ENCODE data around the gene PGM2L1.

The PGM2L1 gene

DNA sequence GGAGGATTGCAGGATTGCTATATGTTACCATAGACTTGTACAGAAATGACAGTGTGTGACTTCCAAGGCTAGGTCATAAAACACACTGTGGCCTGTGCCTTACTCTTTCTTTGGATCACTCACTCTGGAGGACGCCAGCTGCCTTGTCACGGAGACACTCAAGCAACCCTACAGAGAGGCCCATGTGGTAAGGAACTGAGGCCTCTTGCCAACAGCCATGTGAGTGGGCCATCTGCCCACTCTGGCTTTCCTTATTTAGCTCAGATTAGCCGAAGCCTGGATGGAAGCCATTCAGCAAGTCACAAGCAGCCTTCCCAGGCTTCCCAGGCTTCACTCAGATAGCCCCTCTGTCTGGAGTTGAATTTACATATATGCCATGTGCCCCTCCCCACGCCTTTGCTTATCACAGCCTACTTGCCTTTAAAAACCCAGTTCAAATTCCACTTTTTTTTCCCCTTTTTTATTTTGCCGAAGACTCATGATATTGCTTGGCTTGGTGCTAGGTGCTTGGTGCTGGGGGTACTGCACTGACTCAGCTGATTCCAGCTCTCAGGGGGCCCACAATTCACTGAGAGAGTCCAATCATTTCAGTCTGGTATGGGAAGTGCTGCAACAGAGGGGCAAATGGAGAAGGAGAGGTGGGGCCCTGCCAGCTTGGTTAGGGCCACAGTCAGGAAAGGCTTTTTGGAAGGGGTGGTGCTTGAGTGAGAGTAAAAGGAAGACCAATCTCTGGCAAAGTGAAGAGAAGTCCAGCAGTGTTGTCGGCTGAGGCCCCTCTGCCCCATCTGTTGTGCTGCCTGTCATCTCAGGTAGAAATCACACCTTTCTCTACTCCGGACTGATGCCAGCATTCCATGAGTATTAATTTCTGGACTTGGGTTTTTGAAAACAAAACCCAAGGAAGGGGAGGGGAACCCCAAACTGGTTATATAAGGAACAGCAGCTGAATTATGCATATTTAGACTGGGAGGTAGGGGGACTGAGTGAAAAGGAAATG lies 72.3 kb downstream of the PGM2L1 start:
- no peaks in the 10 kb centered on the region for H3K36me3 ChIP-seq (ENCODE audit: control insufficient read depth, insufficient read depth, low read length)
- no peaks in the 10 kb centered on the region for H3K27me3 ChIP-seq (ENCODE audit: control insufficient read depth, insufficient read depth, low read length, poor library complexity, severe bottlenecking)
- H3K4me1 ChIP-seq (ENCODE audit: control insufficient read depth, insufficient read depth, low read length): no peaks in the 10 kb centered on the region
- H3K27ac ChIP-seq (ENCODE audit: insufficient read depth, low read depth, low read length, poor library complexity, severe bottlenecking): no peak overlapping the region
- H3K4me3 ChIP-seq (ENCODE audit: insufficient read depth, low read depth, low read length): no peak overlapping the region
- H3K9me3 ChIP-seq (ENCODE audit: control insufficient read depth, low read length): no peaks in the 10 kb centered on the region
- WGBS, 2 experiments: 93% methylated on average over 7 of the region's 7 CpGs

DNA sequence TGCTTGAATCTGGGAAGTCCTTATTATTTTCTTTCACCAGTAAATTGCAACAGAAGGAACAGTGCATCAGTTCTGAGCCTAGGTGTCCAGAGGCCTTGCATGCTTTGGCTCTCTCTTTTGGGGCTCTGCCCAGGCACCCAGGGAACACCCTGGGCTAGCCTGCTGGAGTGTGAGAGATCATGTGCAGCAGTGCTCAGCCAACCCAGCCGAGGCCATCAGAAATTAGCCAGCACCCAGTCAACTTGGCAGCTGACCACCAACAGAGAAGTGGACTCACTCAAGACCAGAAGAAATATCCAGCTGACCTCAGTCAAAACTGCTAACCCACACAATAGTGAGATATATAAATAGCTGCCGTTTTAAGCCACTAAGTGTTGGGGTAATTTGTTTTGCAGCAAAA lies 75.6 kb downstream of the PGM2L1 start:
- no peak overlapping the region for H3K4me3 ChIP-seq (ENCODE audit: insufficient read depth, low read depth, low read length)
- no peaks in the 10 kb centered on the region for H3K4me1 ChIP-seq (ENCODE audit: control insufficient read depth, insufficient read depth, low read length)
- no peaks in the 10 kb centered on the region for H3K9me3 ChIP-seq (ENCODE audit: control insufficient read depth, low read length)
- no peak overlapping the region for H3K27ac ChIP-seq (ENCODE audit: insufficient read depth, low read depth, low read length, poor library complexity, severe bottlenecking)
- H3K27me3 ChIP-seq (ENCODE audit: control insufficient read depth, insufficient read depth, low read length, poor library complexity, severe bottlenecking): no peaks in the 10 kb centered on the region
- no peaks in the 10 kb centered on the region for H3K36me3 ChIP-seq (ENCODE audit: control insufficient read depth, insufficient read depth, low read length)
- 84 to 90% methylated on average over 2 of the region's 2 CpGs for WGBS, 2 experiments

DNA sequence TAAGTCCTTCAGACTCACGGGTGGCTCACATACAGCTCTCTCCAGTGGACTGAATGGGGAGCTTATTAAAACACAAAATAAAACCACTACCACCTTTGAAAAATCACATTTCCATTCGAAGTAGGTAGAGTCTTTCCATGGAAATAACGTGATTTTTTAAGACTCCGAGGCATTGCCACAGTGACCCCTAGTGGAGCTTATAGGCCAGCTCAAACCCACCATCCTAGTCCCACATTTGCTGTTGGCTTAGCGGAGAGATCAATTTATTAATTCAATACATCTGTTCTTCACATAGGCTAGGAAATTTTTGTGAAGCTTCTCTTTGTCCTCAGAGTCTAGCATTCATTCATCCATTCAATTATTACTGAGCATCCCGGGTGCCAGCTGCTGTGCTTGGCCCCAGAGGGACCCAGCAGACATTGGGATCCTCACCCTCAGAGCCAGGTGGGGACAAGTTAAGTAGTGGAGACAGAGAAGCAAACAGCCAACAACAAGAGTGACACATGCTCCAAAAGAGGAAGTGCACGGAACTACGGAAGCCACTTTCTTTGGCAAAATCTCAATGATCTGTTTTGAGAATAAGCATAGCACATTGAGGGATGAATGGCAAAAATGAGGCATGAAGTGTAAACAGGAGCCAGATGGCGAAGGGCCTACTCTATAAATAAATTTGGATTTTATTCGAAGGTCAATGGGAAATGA lies 76.6 kb downstream of the PGM2L1 start:
- no peak overlapping the region for H3K27ac ChIP-seq (ENCODE audit: insufficient read depth, low read depth, low read length, poor library complexity, severe bottlenecking)
- no peak overlapping the region for H3K4me3 ChIP-seq (ENCODE audit: insufficient read depth, low read depth, low read length)
- no peaks in the 10 kb centered on the region for H3K27me3 ChIP-seq (ENCODE audit: control insufficient read depth, insufficient read depth, low read length, poor library complexity, severe bottlenecking)
- 78 to 83% methylated on average over 10 of the region's 10 CpGs for WGBS, 2 experiments
- H3K9me3 ChIP-seq (ENCODE audit: control insufficient read depth, low read length): no peaks in the 10 kb centered on the region
- no peaks in the 10 kb centered on the region for H3K4me1 ChIP-seq (ENCODE audit: control insufficient read depth, insufficient read depth, low read length)
- H3K36me3 ChIP-seq (ENCODE audit: control insufficient read depth, insufficient read depth, low read length): no peaks in the 10 kb centered on the region

DNA sequence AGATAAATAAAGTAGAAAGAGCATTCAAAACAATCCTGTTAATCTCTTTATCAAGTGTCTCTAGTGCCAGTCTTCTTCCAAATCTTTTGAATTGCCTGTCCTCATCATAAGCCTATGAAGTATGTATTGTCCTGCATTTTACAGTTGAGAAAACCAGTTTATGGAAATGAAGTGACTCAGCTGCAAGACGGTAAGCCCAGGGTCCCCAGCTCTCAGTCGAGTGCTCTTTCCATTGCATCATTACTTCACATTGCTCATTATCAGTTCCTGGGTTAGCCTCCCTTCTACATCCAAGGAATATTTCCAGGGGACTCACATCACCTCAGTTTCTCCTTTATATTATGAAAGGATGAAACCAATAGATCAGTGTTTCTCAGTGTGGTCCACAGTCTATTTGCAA lies 77.7 kb downstream of the PGM2L1 start:
- Histone ChIP-seq H3K4me3 (ENCODE audit: insufficient read depth, low read depth, low read length) (no peak overlapping the region), H3K27ac (ENCODE audit: insufficient read depth, low read depth, low read length, poor library complexity, severe bottlenecking) (no peak overlapping the region), H3K4me1 (ENCODE audit: control insufficient read depth, insufficient read depth, low read length) (no peaks in the 10 kb centered on the region), H3K36me3 (ENCODE audit: control insufficient read depth, insufficient read depth, low read length) (no peaks in the 10 kb centered on the region), H3K27me3 (ENCODE audit: control insufficient read depth, insufficient read depth, low read length, poor library complexity, severe bottlenecking) (no peaks in the 10 kb centered on the region), H3K9me3 (ENCODE audit: control insufficient read depth, low read length) (no peaks in the 10 kb centered on the region)
- 87 to 89% methylated on average over 2 of the region's 2 CpGs for WGBS, 2 experiments

DNA sequence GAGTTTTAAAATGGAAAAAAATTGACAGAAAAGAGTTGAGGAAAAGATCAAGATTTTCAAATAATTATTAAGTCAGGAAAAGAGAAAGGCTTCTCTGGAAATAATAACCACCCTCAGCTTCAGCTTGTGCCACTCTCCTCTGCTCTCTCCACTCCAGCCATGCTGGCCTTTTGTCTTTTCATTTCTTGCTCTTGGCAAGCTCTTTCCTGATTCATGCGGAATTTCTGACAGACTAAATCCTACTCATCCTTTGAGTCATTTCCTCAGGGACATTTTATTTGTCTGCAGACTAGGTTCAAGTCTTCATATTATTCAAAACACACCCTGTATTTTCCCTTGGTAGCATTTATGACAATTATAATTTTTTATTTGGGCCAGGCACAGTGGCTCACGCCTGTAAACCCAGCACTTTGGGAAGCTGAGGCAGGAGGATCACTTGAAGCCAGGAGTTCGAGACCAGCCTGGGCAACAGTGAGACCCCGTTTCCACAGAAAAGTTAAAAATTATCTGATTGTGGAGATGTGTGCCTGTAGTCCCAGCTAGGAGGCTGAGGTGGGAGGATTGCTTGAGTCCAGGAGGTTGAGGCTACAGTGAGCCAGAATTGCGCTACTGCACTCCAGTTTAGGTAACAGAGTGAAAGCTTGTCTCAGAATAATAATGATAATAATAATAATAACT lies 79.0 kb downstream of the PGM2L1 start:
- no peak overlapping the region for H3K4me3 ChIP-seq (ENCODE audit: insufficient read depth, low read depth, low read length)
- no peaks in the 10 kb centered on the region for H3K9me3 ChIP-seq (ENCODE audit: control insufficient read depth, low read length)
- H3K27ac ChIP-seq (ENCODE audit: insufficient read depth, low read depth, low read length, poor library complexity, severe bottlenecking): no peak overlapping the region
- no peaks in the 10 kb centered on the region for H3K27me3 ChIP-seq (ENCODE audit: control insufficient read depth, insufficient read depth, low read length, poor library complexity, severe bottlenecking)
- 84 to 92% methylated on average over 5 of the region's 5 CpGs for WGBS, 2 experiments
- H3K4me1 ChIP-seq (ENCODE audit: control insufficient read depth, insufficient read depth, low read length): no peaks in the 10 kb centered on the region
- H3K36me3 ChIP-seq (ENCODE audit: control insufficient read depth, insufficient read depth, low read length): no peaks in the 10 kb centered on the region

DNA sequence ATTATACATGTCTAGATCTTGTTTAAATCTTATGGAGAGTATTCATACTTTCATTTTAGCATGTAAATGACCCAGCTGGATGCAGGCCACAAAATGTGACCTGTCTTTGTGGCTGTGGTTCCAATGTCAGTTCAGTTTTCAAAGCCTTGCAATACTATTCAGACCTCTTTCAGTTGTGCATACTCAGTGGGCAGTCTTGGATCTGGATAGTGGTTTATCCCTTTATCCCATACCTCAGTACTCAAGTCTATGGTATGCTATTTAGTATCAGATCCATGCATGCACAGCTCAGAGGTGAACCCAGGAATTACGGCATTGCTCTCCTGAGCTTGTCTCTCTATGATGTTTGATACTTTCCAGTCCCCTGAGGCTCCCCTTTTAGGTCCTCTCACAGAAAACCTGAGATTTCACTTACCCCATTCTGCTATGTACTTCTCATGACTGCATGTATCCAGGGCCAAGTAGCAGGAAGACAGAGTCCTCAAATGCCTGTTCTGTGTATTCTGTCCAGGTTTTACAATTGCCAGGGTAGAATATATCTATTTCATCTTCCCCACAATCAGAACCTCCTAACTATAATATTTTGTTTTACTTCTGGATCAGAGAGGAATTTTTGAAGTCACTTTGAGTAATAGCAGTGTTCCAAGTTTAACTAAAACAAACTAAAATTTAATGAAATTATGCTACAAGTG lies 79.8 kb downstream of the PGM2L1 start:
- no peak overlapping the region for H3K27ac ChIP-seq (ENCODE audit: insufficient read depth, low read depth, low read length, poor library complexity, severe bottlenecking)
- no peaks in the 10 kb centered on the region for H3K4me1 ChIP-seq (ENCODE audit: control insufficient read depth, insufficient read depth, low read length)
- 95 to 96% methylated on average over 1 of the region's 1 CpG for WGBS, 2 experiments

DNA sequence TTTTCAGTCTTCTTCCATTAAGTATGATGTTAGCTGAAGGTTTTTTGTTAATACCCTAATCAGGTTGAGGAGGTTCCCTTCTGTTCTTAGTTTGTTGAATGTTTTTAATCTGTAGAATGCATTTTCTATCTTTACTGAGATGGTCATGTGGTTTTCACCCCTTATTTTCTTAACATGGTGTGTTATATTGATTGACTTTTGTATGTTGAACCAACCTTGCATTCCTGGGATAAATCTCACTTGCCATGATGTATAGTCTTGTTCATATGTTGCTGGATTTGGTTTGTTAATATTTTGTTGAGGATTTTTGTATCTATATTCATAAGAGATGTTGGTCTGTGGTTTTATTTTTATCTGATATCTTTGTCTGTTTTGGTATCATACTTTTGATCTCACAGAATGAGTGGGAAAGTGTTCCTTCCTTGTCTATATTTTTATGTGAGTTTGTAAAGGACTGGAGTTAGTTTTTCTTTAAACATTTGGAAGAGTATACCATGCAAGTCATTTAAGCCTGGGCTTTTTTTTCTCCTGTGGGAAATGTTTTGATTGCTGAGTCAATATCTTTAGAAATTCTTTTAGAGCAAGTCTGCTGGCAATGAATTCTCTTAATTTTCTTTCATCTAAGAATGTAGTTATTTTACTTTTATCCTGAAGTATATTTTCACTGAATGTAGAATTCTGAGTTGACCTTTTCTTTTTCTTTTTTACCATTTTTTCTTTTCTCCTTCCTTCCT lies 81.3 kb downstream of the PGM2L1 start:
- Histone ChIP-seq H3K27me3 (ENCODE audit: control insufficient read depth, insufficient read depth, low read length, poor library complexity, severe bottlenecking) (peaks cover 19% of the 10 kb centered on the region), H3K9me3 (ENCODE audit: control insufficient read depth, low read length) (no peaks in the 10 kb centered on the region), H3K27ac (ENCODE audit: insufficient read depth, low read depth, low read length, poor library complexity, severe bottlenecking) (no peak overlapping the region), H3K4me1 (ENCODE audit: control insufficient read depth, insufficient read depth, low read length) (no peaks in the 10 kb centered on the region), H3K36me3 (ENCODE audit: control insufficient read depth, insufficient read depth, low read length) (no peaks in the 10 kb centered on the region), H3K4me3 (ENCODE audit: insufficient read depth, low read depth, low read length) (no peak overlapping the region)

More for the DNA sequence above, 79.8 kb downstream of the PGM2L1 start:
- no peaks in the 10 kb centered on the region for H3K36me3 ChIP-seq (ENCODE audit: control insufficient read depth, insufficient read depth, low read length)
- H3K9me3 ChIP-seq (ENCODE audit: control insufficient read depth, low read length): no peaks in the 10 kb centered on the region
- H3K27me3 ChIP-seq (ENCODE audit: control insufficient read depth, insufficient read depth, low read length, poor library complexity, severe bottlenecking): peaks cover 4% of the 10 kb centered on the region
- H3K4me3 ChIP-seq (ENCODE audit: insufficient read depth, low read depth, low read length): no peak overlapping the region

DNA sequence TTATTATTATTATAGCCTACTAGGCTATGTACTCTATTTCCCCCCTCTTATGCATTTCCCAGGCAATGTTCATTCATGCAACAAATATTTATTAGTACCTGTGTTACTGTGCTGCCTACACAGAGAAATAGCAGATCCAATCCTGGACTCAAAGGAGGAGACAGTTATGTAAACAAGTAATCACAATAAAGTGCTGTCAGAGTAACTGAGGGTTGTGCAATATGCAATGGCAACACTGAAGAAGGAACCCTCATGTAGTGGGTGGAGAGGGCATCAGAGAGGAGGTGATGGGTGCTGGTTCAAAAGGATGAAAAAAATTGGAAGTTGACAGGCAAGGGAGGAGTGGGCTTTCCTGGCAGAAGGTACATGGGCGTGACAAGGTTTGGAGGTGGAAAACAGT lies 85.9 kb downstream of the PGM2L1 start:
- Histone ChIP-seq H3K4me3 (ENCODE audit: insufficient read depth, low read depth, low read length) (no peak overlapping the region), H3K27me3 (ENCODE audit: control insufficient read depth, insufficient read depth, low read length, poor library complexity, severe bottlenecking) (peaks cover 48% of the 10 kb centered on the region), H3K4me1 (ENCODE audit: control insufficient read depth, insufficient read depth, low read length) (no peaks in the 10 kb centered on the region), H3K27ac (ENCODE audit: insufficient read depth, low read depth, low read length, poor library complexity, severe bottlenecking) (no peak overlapping the region), H3K9me3 (ENCODE audit: control insufficient read depth, low read length) (no peaks in the 10 kb centered on the region), H3K36me3 (ENCODE audit: control insufficient read depth, insufficient read depth, low read length) (no peaks in the 10 kb centered on the region)
- WGBS, 2 experiments: 93 to 96% methylated on average over 1 of the region's 1 CpG

DNA sequence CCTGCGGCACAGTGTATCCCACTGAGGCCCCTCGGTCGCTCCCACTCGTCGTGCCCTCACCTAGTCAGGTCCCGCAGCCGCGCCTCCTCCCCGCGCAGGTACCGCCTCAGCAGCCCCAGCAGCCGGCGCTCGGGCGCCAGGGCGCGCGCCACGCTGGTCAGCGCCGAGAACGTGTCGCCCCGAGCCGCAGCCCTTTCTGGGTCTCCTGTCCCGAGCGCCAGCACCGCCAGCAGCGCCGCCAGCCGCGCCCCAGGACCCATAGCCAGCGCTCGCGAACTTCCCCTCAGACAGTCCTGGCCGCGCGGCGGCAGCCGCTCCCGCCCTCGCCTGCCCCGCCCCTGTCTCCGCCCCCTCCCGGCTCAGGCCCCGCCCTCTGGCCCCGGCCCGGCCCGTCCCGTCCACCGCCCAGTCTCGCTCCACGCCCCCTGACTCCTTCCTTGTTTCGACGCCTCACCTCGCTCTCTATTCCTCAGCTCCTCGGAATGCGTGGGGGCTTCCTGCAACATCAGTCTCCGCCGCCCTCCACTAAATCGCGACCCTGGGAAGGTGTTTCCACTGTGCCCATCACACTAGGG lies 86.8 kb downstream of the PGM2L1 start, which contains the start of gene P4HA3:
Gene P4HA3 (minus strand): TSS at position 289 of the 575 bp plus-strand sequence. CDS start 29 bp downstream, at position 260.
- peak within 1 kb of the TSS; percentile 34 for H3K4me3 ChIP-seq (ENCODE audit: insufficient read depth, low read depth, low read length)
- no peaks in the 10 kb centered on the region for H3K9me3 ChIP-seq (ENCODE audit: control insufficient read depth, low read length)
- WGBS, 2 experiments: 6 to 7% methylated on average over 62 of the region's 62 CpGs
- no peaks in the 10 kb centered on the region for H3K4me1 ChIP-seq (ENCODE audit: control insufficient read depth, insufficient read depth, low read length)
- no peaks in the 10 kb centered on the region for H3K36me3 ChIP-seq (ENCODE audit: control insufficient read depth, insufficient read depth, low read length)
- no peak within 1 kb of the TSS for H3K27ac ChIP-seq (ENCODE audit: insufficient read depth, low read depth, low read length, poor library complexity, severe bottlenecking)
- H3K27me3 ChIP-seq (ENCODE audit: control insufficient read depth, insufficient read depth, low read length, poor library complexity, severe bottlenecking): peaks cover 48% of the 10 kb centered on the region

Measured in ectodermal cell (in vitro differentiated cells).